Measurements from ENCODE around the gene ANO10.
A peak's percentile ranks its signal among the peaks of the same experiment; 100 is the strongest.

ANO10 gene

DNA sequence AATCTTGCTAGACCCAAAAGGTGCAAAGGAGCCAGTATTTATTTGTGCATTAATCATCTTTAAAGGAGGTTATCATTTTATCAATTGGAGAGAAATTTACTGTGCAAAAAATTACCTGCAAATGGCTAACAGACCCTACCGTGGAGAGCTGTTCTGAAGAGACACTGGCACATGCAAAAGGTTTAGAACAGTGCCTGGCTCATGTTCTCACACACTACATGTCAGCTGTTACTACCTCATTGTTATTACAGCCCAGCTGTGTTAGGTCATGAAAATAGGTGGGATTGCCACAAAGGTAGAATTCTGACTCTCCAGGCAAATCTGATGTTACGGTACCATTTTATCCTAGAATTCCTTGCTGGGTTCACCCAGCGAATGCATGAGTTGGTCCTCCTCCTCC, 198.2 kb downstream of the ANO10 start:
- FAIRE-seq (no peak), DNase-seq (ENCODE audit: low spot score) (no peak)

- DNase-seq (ENCODE audit: low spot score) (no peak), FAIRE-seq (no peak)
Observed at GRCh38 chr3:43423142-43423541, 198.7 kb downstream of the ANO10 start.

DNA sequence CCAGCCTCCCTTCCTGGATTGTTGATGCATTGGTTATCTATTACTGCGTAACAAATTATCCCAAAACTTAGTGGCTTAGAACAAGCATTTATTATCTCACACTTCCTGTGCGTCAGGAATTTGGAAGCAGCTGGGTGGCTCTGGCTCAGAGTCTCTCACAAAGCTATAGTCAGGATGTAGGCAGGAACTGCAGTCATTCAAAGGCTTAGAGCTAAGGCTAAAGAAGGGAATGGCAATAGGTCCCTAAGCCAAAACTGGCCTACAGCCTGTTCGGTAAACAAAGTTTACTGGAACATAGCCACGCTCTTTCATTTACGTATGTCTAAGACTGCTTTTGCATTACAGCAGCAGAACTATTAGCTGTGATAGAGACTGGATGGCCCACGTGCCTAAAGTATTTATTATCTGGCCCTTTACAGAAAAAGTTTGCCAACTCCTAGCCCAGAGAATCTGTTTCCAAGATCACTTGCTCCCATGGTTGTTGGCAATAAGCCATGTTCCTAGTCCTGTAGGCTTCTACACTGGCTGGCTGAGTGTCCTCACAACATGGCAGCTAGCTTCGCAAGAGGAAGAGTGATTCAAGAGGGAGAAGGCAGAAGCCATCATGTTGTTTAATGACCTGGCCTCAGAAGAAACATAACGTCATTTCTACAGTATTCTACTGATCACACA, 203.1 kb downstream of the ANO10 start:
- peak; percentile 45 for FAIRE-seq
- DNase-seq (ENCODE audit: low spot score), result peak; percentile 60

DNA sequence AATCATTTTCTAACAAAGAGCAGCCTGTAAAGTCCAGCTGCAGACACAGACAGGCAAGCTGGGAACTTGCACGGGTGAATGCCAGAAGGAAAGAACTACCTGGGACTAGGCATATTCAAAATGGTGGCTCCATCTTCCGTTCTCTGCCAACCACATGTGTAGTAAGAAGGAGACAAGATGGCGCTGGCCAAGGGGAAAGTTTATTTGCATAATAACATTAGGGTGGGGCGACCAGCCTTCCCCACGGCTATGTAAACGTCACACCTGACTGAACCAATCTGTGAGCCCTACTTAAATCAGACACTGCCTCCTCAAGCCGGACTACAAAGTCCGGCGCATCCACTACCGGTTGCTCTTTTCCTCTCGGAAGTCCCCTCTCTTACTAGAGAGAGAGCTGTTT, 204.7 kb downstream of the ANO10 start:
- DNase-seq (ENCODE audit: low spot score) (no peak), FAIRE-seq (no peak)

GRCh38 chr3:43415088-43415487, 206.7 kb downstream of the ANO10 start:
- FAIRE-seq (no peak), DNase-seq (ENCODE audit: low spot score) (no peak)

- FAIRE-seq (no peak), DNase-seq (ENCODE audit: low spot score) (no peak)
Observed at GRCh38 chr3:43413676-43414368, 208.0 kb downstream of the ANO10 start.

- FAIRE-seq, result no peak
Observed at GRCh38 chr3:43411429-43411828, 210.4 kb downstream of the ANO10 start.

GRCh38 chr3:43410592-43410991, 211.2 kb downstream of the ANO10 start:
- DNase-seq (ENCODE audit: low spot score) (no peak), FAIRE-seq (no peak)

More at GRCh38 chr3:43411429-43411828, 210.4 kb downstream of the ANO10 start:
- no peak for DNase-seq (ENCODE audit: low spot score)

DNA sequence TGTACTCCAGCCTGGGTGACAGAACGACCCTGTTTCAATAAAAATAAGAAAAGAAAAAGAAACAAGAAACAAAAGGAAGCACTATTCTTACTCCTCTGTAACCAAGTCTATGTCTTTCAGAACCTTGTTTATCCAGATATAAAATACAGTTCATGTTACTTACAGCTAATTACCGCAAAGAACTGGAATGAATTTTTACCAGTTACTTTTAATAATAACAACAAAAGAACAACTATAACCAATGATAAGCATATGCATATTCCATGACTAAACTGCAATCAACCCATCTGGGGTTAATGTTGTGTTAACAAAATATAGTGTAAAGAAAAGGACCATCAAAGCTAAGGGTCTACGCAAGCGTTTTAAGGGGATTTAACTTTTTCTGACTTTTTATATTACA, 212.3 kb downstream of the ANO10 start:
- FAIRE-seq, result no peak

DNA sequence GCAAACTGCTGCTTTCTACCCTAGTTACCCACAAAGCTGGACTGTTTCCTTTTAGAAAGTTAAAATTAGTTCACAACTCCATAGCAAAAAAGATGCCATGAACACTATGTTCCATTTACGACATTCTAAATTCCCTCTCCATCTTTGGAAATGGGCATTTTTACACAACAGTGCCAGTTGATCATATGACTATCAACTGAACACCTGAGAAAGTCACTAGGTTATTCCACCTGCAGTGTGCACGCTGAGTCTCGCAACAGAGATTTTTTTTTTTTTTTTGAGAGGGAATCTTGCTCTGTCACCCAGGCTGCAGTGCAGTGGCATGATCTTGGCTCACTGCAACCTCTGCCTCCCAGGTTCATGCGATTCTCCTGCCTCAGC, 215.2 kb downstream of the ANO10 start:
- DNase-seq (ENCODE audit: low spot score) (no peak), FAIRE-seq (no peak)

More for the DNA sequence above, 212.3 kb downstream of the ANO10 start:
- no peak for DNase-seq (ENCODE audit: low spot score)

- DNase-seq (ENCODE audit: low spot score) (no peak), FAIRE-seq (no peak)
Observed at GRCh38 chr3:43405888-43406642, 215.7 kb downstream of the ANO10 start.

GRCh38 chr3:43400781-43401730, 220.8 kb downstream of the ANO10 start:
- FAIRE-seq, result no peak
- no peak for DNase-seq (ENCODE audit: low spot score)

DNA sequence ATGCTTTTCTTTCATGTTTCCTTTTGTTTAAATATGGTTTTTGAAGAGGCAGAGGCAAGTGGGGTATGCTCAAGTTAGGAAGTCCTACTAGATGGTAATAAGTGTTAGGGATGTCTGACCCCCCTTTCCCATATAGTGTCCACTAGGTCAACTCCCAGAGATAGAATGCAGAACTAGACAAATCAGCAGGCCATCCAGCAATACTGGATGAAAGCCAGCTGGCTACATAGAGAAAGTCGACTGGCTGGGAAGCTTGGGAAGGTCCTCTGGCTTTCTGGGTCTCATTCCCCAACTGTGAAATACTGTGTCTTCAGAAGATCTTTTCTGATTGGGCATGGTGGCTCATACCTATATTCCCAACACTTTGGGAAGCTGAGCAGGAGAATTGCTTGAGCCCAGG, 221.6 kb downstream of the ANO10 start:
- DNase-seq (ENCODE audit: low spot score) (no peak), FAIRE-seq (no peak)

GRCh38 chr3:43399034-43399433, 222.8 kb downstream of the ANO10 start:
- FAIRE-seq (no peak), DNase-seq (ENCODE audit: low spot score) (no peak)

DNA sequence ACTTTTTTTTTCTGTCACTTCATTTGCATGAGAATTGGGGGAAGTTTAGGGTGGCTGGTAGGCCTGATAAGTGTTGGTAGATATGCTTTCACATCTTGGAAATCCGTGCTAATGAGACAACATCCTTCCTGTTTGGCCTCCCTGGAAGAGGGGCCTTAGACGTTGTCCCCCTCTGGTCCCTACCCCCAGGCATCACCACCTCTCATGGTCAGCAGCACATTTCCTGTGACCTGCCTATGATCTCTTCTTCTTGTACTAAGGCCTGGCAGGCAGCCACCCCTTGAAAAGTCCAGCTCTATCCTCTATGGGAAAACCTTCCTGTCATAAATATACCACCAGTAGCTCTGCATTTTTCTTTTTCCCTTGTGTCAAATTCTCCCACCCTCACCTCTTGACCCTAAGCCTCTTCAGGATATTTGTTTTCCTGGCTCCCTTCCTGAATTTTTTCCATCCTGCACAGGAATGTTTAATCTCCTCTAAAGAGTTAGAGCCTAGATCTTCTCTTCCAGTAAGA, 227.7 kb downstream of the ANO10 start:
- FAIRE-seq (no peak), DNase-seq (ENCODE audit: low spot score) (no peak)

DNA sequence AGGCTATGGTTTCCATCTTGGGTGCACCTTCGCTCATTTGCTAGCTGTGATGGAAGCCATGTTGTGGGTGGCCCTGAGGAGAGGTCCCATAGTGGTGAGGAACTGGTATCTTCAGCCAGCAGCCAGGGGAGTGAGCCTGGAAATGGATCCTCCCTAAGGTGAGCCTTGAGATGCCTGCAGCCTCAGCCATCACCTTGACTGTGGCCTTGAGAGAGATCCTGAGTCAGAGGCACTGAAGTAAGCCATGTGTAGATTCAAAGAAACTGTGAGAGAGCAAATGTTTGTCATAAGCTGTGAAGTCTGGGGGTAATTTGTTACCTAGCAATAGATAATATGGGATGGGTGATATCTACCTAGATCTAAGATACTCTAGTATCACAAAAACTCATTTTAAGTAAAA, 230.2 kb downstream of the ANO10 start:
- FAIRE-seq (no peak), DNase-seq (ENCODE audit: low spot score) (no peak)

DNA sequence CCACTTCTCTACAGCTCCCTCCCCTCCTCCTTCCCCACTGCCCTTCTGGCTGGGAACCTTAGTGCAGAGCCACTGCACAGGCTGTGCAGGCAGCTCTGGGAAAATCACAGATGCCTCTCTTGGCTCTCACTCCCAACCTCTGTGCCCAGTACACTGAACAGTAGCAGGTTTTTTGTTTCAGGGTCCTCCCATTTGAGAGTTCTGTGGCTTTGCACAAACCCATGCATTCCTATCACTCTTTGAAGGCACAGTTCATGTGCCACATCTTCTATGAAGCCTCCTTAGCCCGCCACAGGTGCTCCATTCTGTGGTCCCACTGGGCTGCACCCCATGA, 231.6 kb downstream of the ANO10 start:
- no peak for DNase-seq (ENCODE audit: low spot score)
- no peak for FAIRE-seq

DNA sequence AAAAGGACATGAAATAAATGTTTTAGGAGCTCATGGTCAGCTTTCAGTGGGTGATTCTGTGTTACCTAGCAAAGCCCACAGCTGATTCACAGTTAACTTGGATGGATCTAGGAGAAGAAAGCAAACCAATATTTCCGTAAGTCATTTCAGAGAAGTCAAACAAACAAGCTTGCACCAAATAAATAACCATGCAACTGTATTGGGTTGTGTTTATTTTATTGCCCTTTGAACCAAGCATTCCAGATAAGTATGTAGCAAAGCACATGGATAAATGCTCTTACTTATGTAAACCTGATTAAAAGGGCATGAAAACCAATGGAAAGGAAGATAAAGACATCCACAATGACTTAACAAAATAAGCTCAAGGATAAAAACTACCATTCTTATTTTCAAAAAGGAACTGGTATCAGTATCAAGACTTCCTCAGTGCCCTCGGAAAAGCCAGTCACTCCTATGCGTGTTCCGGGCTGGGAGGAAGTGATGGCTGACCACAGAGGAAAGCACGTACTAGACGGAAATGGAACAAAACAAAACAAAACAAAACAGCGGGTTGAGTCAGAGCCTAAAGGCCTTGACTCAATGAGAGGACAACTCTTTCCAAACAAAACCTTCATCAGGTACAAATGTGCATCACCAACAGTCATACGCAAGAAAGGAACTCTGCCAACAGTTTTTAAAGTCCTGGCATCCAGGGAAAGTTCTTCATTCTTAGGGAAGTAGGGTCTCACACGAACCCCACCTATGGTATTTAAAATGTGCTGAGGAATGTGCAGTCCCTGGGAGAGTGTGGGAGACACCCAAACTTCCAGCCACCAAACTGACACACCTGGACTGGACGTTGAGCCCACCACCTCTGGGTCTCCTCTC, 232.2 kb downstream of the ANO10 start:
- FAIRE-seq (no peak), DNase-seq (ENCODE audit: low spot score) (no peak)

GRCh38 chr3:43388915-43389314, 232.9 kb downstream of the ANO10 start:
- FAIRE-seq, result no peak
- DNase-seq (ENCODE audit: low spot score), result no peak

- FAIRE-seq, result no peak
- no peak for DNase-seq (ENCODE audit: low spot score)
Observed at GRCh38 chr3:43388175-43388574, 233.6 kb downstream of the ANO10 start.
